IPS DF 4.7 (cell line): ENCODE measurements around the gene A4GALT.
"Not testable (repeated sequence)": the region's sequence is repeated elsewhere in the genome, so short reads cannot be mapped to it uniquely, and the experiment has no call there.

ENCODE experiments used
- DNase-seq: peaks from one replicate; pipeline ENCODE4 v3.0.0-alpha.2; 2013; ENCODE audit warnings: low spot score; ENCODE audit errors: extremely low read depth

Gene A4GALT

DNA sequence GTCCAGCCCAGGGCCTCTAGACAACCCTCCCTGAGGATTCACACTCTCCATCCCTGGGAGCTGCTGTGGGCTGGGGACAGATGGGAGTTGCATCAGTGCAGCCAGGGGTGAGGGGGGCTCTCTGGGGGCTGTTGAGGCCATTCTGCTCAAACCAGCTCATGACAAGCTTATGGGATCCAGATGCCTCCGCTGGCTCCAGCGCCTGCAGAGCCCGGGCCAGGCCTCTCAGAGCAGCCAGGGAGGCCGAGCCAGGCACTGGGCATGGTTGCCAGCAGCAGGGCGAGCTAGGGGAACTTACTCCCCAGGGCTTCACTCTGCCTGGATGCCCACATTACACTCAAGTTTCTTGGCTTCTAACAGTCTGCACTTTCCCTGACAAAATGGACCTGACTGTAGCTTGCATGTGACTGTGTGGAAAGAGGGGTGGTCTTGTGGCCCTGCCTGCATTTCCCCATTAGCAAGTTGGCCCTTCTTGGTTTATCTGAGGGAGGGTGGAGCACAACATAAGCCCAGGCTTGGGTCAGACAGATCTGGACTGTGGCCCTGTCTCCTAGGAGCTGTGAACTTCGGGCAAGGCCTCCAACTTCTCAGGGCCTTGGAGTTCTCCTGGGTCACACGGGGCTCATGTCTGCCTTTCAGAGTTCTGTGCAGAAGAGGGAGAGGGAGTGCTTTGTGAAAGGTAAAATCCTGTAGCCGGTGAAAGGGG lies 36.9 kb downstream of the A4GALT start:
- DNase-seq = no peak

DNA sequence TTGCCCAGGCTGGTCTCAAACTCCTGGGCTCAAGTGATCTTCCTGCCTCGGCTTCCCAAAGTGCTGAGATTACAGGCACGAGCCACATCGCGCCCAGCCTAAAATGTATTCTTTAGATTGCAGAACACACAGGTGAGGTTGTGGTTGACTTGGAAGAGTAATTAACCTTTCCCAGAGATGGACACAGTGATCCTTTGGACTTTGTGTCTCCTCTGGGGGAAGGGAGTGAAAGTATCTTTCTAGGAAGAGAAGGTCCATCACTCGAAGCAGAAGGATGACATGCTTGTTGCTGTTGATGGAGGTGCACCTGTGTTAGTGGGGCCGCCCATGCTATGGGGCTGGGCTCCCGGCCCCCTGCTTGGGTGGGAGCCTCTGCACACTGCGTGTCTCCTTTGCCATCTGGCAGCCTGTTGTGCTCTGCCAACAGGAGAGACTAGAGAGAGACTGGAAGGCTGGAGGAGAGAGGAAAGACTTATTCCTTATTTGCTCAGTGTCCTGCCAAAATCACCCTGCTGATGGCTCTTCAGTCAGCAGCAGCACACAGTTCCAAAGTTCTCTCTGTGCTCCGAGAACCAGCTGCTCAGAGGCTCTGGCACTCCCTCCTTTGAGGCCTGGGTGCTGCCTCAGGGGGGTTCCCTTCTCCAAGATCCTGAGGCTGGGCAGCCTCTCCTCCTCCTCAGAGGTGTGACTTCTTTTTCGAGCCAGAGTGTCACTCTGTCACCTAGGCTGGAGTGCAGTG lies 38.4 kb downstream of the A4GALT start:
- no peak for DNase-seq

DNA sequence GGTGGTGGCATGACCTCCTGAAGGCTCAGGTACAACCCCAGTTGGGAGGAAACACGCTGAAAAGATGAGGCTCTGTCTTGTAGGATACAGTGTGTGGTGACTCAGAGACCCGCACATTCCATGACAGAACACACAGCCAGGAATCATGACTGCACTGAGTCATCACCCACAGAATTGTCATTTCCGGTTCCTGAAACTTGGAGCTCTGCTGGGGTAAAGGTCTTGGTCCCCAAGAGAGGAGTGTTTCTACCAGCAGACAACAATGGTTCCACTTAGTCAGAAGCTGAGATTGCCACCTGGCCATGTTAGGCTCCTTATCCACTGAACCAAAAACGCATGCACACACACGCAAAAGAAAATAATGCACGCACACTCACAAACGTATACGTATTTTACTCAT lies 40.0 kb downstream of the A4GALT start:
- no peak for DNase-seq

DNA sequence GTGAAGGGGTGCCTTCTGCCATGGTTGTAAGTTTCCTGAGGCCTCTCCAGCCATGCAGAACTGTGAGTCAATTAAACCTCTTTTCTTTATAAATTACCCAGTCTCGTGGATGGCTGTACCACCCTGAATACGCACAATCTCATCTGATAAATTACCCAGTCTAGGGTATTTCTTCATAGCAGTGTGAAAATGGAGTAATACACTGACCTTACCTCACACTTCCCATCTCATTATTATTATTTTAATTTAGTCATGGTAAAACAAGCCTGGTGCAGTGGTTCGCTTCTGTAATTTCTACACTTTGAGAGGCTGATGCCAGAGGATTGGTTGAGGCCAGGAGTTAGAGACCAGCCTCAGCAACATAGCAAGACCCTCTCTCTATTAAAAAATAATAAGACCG lies 41.0 kb downstream of the A4GALT start:
- DNase-seq = no peak

DNA sequence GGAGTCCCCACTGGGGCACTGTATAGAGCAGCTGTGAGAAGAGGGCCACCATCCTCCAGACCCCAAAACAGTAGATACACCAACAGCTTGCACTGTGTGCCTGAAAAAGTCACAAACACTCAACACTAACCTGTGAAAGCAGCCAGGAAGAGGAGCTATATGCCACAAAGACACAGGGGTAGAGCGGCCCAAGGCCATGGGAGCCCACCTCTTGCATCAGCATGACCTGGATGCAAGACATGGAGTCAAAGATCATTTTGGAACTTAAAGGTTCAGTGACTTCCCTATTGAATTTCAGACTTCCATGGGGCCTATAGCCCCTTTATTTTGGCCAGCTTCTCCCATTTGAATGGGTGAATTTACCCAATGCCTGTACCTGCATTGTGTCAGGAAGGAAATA lies 41.8 kb downstream of the A4GALT start:
- DNase-seq = no peak

DNA sequence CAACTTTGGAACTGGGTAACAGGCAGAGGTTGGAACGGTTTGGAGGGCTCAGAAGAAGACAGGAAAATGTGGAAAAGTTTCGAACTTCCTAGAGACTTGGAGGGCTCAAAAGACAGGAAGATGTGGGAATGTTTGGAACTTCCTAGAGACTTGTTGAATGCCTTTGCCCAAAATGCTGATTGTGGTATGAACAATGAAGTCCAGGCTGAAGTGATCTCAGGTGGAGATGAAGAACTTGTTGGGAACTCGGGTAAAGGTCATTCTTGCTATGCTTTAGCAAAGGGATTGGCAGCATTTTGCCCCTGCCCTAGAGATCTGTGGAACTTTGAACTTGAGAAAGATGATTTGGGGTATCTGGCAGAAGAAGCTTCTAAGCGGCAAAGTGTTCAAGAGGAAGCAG lies 42.7 kb downstream of the A4GALT start:
- DNase-seq = not testable (repeated sequence)

DNA sequence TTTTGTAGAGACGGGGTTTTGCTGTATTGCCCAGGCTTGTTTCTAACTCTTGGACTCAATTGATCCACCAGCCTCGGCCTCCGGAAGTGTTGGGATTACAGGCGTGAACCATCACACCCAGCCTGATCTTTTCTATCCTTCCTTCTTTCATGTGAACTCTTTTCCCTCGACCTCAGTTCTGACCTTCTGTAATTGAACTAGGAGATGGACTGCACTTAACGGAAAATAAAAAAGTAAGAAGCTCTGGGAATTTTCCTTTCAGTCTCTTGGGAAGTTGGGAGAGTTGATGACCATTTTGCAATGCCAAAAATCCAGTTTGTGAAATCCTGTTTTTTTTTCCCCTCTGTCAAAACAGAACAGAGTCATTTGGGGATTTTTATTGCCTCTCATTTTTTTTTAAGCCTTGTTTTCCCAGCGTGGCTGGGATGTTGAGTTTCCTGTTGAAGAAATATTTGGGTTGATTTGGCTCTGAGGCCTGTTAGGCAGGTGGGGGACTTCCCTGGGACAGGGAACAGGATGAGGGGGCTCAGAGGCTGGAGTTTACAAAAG lies 44.5 kb downstream of the A4GALT start:
- no peak for DNase-seq

DNA sequence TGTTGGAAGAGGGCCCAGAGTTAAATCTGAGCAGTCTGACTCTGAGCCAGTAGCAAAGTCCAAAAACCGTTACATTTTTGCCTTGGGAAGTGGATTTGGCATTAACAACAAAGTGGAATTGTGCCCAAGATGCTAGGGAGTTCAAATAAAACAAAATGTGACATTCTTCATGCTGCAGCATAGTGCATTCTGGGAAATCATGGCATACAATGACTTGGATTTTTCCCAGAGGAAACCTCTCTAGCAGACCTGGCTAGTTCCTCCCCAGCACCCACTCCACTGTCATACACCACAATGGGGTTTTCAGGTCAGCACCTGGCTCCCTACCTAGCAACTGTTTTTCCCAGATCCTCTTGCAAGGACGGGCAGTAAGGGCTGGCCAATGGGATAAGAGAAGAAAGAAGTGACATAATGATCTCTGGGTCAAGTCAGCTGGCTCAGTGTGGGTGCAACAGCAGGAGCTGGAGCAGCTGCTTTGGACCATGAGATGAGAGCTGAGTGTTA lies 46.7 kb downstream of the A4GALT start:
- no peak for DNase-seq

DNA sequence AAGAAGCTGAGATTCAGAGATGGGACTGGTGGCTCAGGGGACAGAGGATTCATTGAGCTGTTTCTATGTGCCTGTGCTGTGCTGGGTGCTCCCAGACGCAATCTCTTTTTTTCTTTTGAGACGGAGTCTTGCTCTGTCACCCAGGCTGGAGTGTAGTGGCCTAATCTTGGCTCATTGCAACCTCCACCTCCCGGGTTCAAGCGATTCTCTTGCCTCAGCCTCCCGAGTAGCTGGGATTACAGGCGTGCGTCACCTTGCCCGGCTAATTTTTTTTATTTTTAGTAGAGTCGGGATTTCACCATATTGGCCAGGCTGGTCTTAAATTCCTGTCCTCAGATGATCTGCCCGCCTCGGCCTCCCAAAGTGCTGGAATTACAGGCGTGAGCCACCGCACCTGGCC lies 47.6 kb downstream of the A4GALT start:
- DNase-seq = not testable (repeated sequence)

DNA sequence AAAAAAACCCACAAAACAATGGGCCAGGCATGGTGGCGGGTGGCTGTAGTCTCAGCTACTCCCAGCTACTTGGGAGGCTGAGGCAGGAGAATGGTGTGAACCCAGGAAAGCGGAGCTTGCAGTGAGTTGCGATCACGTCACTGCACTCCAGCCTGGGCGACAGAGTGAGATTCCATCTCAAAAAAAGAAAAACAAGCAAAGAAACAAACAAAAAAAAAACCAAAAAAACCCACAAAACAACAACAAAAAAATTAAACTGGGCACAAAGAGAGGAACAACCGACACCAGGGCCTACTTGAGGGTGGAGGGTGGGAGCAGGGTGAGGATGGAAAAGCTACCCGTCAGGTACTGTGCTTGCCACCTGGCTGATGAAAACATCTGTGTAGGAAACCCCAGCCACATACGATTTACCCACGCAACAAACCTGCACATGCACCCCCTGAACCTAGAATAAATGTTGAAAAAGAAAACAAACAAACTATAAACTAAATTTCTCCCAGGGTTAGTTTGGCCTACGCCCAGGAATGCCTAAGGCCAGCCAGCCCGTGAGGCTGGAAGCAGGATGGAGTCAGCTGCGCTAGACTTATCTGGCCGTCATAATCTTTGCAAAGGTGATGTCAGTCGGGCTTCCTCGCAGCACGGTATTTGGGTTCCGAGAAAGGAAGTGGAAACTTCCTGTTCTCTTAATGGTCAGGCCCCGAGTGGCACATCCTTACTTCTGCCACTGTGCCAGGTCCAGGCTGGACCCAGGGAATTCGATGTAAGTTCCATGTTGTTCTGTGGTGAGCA lies 49.6 kb downstream of the A4GALT start:
- no peak for DNase-seq

DNA sequence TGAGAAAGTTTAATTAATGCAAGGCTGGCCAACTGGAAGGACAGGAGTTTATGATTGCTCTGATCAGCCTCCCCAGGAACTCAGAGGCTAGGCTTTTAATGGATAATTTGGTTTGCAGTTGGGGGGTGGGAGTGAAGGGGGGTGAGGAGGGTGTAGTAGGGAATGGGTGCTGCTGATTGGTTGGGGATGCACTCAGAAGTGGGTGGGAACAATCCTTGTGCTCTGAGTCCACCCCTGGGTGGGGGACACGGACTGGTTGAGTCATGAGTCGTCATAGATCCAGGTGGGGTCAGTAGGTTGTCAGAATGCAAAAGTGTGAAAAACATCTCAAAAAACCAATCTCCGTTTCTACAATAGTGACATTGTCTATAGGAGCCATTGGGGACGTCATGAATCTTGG lies 50.6 kb downstream of the A4GALT start:
- no peak for DNase-seq

DNA sequence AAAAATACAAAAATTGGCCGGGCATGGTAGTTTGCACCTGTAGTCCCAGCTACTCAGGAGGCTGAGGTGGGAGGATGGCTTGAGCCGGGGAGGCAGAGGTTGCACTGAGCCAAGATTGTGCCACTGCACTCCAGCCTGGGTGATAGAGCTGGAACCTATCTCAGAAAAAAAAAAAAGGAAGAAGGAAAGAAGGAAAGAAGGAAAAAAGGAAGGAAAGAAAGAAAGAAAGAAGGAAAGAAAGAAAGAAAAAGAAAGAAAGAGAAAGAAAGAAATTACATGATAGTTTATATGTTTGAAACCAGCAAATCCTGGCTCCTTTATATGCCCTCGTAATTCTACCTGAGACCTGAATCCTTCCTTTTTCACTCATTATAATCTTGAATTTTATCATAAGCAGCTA lies 54.3 kb downstream of the A4GALT start:
- not testable (repeated sequence) for DNase-seq

DNA sequence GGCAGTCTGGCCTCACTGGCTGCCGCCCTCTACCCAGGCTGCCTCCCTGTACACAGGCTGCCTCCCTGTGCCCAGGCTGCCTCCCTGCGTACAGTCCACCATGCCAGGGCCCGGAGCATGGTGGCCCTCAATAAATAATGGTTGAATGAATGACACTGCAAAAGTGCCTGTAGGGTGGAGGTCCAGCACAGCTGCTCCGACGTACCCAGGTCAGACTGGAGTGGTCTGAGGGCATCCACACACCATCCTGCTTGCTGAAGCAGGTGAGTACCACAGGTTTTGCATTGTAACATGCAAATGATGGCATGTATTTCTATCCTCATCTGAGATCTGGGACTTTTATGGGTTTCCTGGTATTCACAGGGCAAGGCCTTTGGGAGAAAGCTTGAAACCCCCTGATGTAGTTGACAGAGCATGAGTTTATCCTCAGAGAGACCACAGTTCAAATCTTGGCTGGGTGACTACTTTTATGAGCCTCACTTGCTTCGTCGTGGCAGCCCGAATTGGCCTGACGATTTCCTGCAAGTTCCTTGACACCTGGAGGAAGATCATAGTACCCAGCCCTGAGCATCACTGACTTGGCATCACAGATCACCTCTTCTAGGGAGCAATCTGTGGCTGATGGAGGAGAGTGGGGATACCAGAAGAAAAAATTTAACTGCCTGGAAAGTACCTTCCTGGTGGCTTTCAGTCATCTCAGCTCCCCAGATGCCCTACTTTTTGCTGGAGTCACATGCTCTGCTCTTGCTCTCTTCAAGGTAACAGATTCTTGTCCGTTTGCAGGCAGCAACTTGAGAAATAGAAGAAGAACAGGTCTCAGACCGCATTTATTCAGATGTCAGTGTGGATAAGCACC lies 55.5 kb downstream of the A4GALT start:
- DNase-seq = no peak

DNA sequence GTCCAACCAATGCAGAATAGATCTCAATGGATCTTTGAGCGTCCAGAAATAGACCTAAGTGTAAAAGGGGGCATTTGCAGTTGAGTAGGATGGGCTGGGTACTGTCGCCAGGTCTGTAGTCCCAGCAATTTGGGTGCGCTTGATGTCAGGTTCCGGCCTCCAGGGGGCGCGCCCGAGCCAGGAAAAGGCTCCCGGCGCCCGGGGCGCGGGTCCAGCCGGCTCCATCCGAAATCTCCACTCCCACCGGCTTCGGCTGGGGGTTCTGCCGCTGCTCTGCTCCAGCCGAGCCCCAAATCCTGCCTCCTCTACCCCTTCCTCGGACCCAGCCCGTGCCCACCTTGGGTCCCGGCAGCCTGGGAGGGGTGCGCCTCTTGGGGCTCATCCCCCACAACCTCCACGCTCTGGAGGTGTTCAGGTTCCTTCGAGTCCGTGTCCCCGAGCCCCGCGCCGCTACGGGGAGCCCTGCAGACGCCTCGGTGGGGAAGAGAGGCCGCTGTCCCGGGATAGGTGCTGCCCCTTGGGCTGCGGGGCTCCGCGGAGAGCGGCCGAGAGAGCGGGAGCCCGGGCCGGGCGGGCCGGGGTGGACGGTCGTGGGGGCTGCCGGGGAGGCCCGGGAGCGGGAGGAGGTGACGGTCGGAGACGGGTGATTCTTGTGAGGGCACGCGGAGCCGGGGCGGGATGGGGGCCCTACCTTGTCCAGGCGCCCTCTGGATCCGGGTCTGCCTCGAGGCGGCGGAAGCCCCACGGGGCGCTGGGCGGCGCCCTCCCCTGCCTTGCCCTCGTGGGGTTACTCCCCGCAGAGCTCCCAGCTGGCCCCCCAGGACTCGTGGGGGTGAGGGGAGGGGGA lies 58.5 kb downstream of the A4GALT start:
- no peak for DNase-seq

DNA sequence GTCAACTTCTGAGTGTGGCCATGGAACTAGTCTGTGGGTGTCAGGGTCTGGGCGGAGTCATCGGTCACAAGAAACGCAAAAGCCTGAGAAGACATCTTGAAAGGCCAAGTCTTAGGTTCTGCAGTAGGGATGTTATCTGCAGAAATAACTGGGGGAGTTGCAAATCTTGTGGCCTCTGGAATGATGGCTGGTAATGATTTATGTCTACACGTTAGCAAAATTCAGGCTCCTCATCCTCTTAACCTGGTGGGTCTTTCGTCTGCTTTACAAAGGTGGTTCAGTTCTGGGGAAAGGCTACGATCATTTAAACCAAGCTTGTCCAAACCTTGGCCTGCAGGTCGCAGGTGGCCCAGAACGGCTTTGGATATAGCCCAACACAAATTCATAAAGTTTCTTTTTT lies 64.1 kb downstream of the A4GALT start:
- DNase-seq = no peak

DNA sequence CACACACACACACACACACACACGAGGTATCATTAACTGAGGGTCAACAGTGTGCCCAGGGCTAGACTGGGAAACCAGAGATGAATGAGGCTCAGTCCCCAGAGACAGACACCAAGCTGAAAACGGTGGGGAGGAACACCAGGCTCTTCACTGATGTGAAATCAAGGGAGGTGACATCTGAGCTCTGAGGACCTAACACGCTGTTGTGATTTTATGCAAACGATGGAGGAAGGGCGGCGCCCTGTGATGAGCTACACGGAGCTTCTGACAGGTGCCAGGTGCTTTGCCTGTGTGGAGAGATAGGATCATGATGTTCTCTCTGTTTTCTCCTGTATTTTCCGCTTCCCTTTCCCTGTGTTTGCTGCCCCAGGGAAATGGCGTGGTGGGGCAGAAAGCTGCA lies 65.0 kb downstream of the A4GALT start:
- no peak for DNase-seq

DNA sequence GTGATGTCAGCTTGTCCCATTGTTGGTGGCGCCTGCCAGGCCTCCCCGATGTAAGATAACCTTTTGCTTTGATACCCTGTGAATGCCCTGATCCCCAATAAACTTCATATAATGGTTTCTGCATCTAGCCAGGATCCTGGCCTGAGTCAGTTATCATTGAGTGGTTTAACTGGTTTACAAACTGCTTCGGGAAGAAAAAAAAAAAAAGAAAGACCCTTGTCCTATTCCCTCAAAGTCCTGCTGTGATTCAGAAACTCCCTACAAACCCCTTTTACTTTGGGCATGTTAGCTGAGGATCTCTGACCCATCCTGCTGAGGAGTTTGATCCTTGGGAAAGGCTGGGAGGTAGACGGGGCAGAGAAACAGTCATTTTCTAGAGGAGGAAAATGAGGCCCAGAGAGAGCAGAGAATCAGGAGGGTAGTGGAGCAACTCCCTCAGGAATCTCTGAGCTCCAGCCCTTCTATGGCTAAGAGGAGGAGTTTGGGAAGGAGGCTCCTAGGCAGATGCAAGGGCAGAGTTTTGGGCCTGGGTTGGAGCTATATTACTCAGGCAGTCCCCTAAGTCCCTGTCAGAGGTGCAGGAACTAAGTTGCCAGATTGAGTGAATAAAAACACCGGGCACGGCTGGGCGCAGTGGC lies 66.1 kb downstream of the A4GALT start:
- DNase-seq = no peak

DNA sequence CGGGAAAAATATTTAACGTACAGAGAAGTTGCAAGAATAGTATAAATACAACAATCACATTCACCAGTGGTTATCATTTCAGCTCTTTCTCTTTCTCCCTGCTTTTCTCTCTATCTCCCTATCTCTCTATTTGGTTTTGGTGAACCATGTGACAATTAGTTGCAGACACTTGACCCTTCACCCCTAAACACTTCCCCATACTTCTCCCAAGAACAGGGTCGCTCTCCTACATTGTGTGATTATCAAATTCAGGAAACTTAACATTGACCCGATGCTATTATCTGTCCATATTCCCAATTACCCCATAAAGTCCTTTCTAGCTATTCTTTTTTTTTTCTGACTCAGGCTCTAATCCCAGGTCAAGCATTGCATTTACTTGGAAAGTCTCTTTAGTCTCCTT lies 66.7 kb downstream of the A4GALT start:
- DNase-seq = no peak

DNA sequence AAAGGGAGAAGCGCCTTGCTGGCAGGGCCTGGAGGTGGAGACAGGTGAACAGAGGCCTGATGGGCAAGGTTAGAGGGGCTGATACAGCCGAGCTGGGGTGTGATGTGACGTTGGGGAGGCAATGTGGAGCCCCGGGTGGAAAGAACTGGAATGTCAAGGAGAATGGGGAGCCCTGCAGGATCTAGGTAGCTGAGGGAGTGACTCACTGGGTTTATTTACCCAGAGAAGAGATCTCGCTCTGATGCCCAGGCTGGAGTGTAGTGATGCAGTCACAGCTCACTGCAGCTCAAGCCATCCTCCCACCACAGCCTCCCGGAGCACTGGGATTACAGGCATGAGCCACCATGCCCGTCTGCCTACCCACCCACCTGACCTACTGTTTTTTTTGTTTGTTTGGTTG lies 69.5 kb downstream of the A4GALT start:
- no peak for DNase-seq
